ENCODE data around the gene EGFL8.

EGFL8 gene

DNA sequence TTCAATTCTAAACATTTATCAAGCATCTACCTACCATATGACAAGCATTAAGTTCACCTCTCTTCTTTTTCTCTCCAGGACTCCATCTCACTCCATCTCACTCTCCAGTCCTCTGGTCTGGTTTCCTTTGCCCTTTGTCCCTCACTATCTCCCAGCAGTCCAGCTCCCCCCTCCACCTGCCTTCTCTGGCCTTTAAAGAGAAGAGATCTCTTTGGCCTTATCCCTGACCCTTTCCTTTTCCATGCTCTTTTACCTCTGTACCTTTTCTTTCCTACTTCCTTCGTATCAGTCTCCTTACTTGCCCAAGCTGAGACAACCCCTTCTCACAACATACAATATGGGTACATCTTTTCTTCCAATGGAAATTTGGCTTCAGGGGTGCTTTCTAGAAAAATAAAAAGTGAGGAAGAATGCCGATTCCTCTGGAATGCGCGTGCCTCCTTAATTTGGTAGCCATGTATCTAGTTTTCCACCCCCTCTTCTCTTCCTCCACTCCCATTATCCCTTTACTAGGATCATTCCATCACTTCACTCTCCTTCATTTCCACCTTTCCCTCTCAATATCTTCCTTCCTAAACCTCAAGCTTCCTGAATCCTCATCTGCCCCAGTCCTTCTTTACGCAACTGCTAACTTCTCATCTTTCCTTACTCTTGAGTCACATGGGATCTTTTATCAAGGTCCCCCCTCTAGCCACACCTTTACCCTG lies 12.2 kb downstream of the EGFL8 start:
- TF ChIP-seq YY1 (IDR thresholded peaks at IDR 0.05; ENCODE audit: insufficient read depth, insufficient read length) (no peak), ZNF274 (IDR thresholded peaks at IDR 0.05; ENCODE audit: low read depth, low read length) (no peak), SUZ12 (IDR thresholded peaks at IDR 0.05; ENCODE audit: extremely low read depth, insufficient read depth, insufficient read length) (no peak)
- Histone ChIP-seq H3K4me3 (ENCODE audit: insufficient read length, low read depth) (peak overlapping the region; percentile 69), H3K4me1 (ENCODE audit: insufficient read depth, insufficient read length) (no peaks in the 10 kb centered on the region), H3K9ac (ENCODE audit: insufficient read length, low read depth) (peak overlapping the region; percentile 76), H3K36me3 (ENCODE audit: insufficient read depth, insufficient read length, low read length) (peaks cover 39% of the 10 kb centered on the region), H3K27me3 (ENCODE audit: insufficient read depth, insufficient read length) (no peaks in the 10 kb centered on the region), H3K9me3 (ENCODE audit: insufficient read depth, low read length) (no peaks in the 10 kb centered on the region)
- no peak for DNase-seq (ENCODE audit: low read depth, low spot score)

DNA sequence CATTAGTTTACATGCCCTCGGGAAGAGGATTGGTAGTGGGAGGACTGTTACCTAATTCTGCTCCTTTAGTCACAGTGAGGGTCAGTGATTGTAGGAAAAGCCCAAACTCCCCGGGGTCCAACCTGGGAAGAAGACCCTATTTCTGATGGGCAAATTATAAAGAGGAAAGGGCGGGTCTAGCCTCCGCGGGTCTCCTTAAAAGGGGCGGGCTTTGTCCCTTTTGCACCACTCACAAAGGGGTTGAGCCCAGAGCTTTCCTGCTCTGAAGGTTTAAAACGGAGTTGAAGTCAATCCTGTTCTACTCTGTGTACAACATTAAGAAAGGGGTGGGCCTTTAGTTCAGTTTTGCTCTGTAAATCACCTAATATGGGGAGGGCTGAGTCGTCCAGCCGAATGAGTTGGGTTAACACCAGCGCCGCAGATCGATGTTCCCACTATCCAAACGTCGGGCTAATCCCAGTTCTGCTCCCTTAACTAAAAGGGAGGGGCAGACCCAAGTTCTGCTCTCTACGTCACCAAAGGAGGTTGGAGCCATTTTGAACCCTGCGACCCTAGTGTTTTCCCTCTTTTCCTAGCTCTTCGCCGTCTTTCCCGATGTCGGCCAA lies 12.9 kb downstream of the EGFL8 start:
- Histone ChIP-seq H3K4me1 (ENCODE audit: insufficient read depth, insufficient read length) (no peaks in the 10 kb centered on the region), H3K9me3 (ENCODE audit: insufficient read depth, low read length) (no peaks in the 10 kb centered on the region), H3K27me3 (ENCODE audit: insufficient read depth, insufficient read length) (no peaks in the 10 kb centered on the region), H3K36me3 (ENCODE audit: insufficient read depth, insufficient read length, low read length) (peaks cover 41% of the 10 kb centered on the region), H3K4me3 (ENCODE audit: insufficient read length, low read depth) (peak overlapping the region; percentile 69), H3K9ac (ENCODE audit: insufficient read length, low read depth) (peak overlapping the region; percentile 76)
- TF ChIP-seq YY1 (IDR thresholded peaks at IDR 0.05; ENCODE audit: insufficient read depth, insufficient read length), result no peak
- no peak for TF ChIP-seq SUZ12 (IDR thresholded peaks at IDR 0.05; ENCODE audit: extremely low read depth, insufficient read depth, insufficient read length)
- TF ChIP-seq ZNF274 (IDR thresholded peaks at IDR 0.05; ENCODE audit: low read depth, low read length), result no peak
- DNase-seq (ENCODE audit: low read depth, low spot score), result no peak

DNA sequence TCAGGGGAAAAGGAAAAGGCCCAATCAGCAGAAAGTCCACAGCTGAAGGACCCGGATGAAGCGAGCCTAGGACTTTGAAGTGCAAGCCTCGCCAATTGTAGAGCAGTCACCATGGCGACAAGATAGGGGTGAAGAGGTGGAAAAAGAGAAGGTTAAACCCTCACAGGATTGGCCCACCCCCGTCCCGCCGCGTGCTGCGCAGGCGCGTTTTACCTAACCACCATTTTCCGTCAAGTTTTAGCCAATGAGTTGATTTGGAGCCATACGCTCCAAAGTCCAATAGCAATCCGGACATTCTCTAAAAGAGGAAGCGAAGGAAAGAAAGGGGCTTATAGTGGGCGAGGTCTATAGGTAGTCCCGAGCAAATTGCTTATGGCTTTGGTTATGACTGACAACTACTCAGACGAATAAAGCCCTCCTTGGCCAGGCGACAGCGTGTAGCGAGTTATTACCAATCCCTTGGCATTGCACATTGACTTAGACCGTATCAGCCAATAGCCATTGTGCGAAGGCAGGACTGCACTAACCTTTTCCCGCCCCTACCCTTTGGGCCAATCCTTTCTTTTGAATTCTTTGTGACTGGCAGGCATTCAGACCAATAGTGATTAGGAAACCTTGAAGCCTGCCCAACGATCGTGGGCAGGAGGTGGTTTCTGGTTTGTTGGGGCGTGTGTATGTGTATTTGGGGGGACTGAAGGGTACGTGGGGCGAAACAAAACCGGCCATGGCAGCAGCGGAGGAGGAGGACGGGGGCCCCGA lies 13.6 kb downstream of the EGFL8 start, which contains the start of gene RNF5:
Gene RNF5 (plus strand): TSS at position 618 of the 759 bp plus-strand sequence. CDS start 107 bp downstream, at position 725.
- Histone ChIP-seq H3K9ac (ENCODE audit: insufficient read length, low read depth) (peak within 1 kb of the TSS; percentile 80), H3K4me3 (ENCODE audit: insufficient read length, low read depth) (peak within 1 kb of the TSS; percentile 69), H3K27me3 (ENCODE audit: insufficient read depth, insufficient read length) (no peaks in the 10 kb centered on the region), H3K36me3 (ENCODE audit: insufficient read depth, insufficient read length, low read length) (peaks cover 42% of the 10 kb centered on the region), H3K4me1 (ENCODE audit: insufficient read depth, insufficient read length) (peaks cover 3% of the 10 kb centered on the region), H3K9me3 (ENCODE audit: insufficient read depth, low read length) (no peaks in the 10 kb centered on the region)
- no peak for TF ChIP-seq YY1 (IDR thresholded peaks at IDR 0.05; ENCODE audit: insufficient read depth, insufficient read length)
- no peak for TF ChIP-seq ZNF274 (IDR thresholded peaks at IDR 0.05; ENCODE audit: low read depth, low read length)
- TF ChIP-seq SUZ12 (IDR thresholded peaks at IDR 0.05; ENCODE audit: extremely low read depth, insufficient read depth, insufficient read length), result no peak
- peak; percentile 96 for DNase-seq (ENCODE audit: low read depth, low spot score)

DNA sequence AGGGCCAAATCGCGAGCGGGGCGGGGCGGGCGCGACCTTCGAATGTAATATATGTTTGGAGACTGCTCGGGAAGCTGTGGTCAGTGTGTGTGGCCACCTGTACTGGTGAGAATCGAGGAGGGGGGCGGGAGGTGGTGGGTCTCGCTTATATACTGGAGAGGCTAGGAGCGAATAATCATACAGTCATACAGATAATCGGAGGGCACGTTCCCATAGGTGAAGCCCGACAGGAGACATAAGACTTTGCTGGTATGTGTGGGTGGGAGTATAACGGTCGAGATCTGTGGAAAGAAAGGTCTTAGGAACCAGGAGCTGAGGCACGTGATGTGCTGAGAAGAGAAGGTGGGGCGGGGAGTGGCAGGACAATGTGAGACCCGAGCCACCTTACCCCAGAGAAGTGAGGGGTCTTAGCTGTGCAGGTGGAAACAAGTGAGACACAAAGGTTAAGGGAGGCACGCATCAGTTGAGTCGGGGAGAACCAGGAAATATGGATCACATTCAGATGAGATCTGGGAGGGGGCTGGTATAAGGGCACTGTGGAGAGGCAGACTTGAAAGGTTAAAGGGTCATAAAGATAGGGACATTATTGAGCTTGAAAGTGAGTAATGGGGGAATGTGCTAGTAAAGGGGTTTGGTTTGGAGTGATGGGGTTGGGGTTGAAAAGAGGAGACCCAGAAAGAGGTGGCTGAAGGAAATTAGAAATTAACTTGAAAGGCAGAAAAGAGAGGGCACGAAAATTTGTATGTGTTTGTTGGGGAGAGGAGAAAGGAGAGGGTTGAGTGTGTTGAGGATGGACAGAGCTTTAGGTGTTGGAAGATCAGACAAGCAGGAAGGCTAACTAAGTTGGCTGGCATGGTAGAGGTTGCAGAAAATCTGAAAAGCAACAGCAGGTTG lies 14.4 kb downstream of the EGFL8 start:
- Histone ChIP-seq H3K4me3 (ENCODE audit: insufficient read length, low read depth) (peak overlapping the region; percentile 69), H3K9ac (ENCODE audit: insufficient read length, low read depth) (peak overlapping the region; percentile 80), H3K36me3 (ENCODE audit: insufficient read depth, insufficient read length, low read length) (peaks cover 40% of the 10 kb centered on the region), H3K27me3 (ENCODE audit: insufficient read depth, insufficient read length) (no peaks in the 10 kb centered on the region), H3K9me3 (ENCODE audit: insufficient read depth, low read length) (no peaks in the 10 kb centered on the region), H3K4me1 (ENCODE audit: insufficient read depth, insufficient read length) (peaks cover 3% of the 10 kb centered on the region)
- TF ChIP-seq ZNF274 (IDR thresholded peaks at IDR 0.05; ENCODE audit: low read depth, low read length) (no peak), YY1 (IDR thresholded peaks at IDR 0.05; ENCODE audit: insufficient read depth, insufficient read length) (no peak), SUZ12 (IDR thresholded peaks at IDR 0.05; ENCODE audit: extremely low read depth, insufficient read depth, insufficient read length) (no peak)
- no peak for DNase-seq (ENCODE audit: low read depth, low spot score)

DNA sequence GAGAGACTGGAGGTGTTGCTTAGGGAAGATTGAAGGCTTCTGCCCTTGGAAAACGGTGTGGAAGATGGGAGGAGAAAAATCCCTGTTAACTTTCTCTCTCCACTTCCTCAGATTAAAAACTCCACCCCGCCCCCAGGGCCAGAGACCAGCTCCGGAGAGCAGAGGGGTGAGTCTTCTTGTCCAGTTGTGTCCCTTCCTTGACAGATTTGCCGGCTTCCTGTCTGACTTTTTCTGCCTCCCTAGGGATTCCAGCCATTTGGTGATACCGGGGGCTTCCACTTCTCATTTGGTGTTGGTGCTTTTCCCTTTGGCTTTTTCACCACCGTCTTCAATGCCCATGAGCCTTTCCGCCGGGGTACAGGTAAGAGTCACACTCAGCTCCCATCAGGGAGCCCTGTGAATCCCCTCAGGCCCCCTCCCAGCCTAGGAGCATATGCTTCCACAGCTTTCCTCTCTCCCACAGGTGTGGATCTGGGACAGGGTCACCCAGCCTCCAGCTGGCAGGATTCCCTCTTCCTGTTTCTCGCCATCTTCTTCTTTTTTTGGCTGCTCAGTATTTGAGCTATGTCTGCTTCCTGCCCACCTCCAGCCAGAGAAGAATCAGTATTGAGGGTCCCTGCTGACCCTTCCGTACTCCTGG lies 15.5 kb downstream of the EGFL8 start:
- no peak for TF ChIP-seq YY1 (IDR thresholded peaks at IDR 0.05; ENCODE audit: insufficient read depth, insufficient read length)
- TF ChIP-seq ZNF274 (IDR thresholded peaks at IDR 0.05; ENCODE audit: low read depth, low read length), result no peak
- no peak for TF ChIP-seq SUZ12 (IDR thresholded peaks at IDR 0.05; ENCODE audit: extremely low read depth, insufficient read depth, insufficient read length)
- peaks cover 5% of the 10 kb centered on the region for H3K4me1 ChIP-seq (ENCODE audit: insufficient read depth, insufficient read length)
- peaks cover 32% of the 10 kb centered on the region for H3K36me3 ChIP-seq (ENCODE audit: insufficient read depth, insufficient read length, low read length)
- H3K9me3 ChIP-seq (ENCODE audit: insufficient read depth, low read length), result no peaks in the 10 kb centered on the region
- no peak overlapping the region for H3K9ac ChIP-seq (ENCODE audit: insufficient read length, low read depth)
- H3K4me3 ChIP-seq (ENCODE audit: insufficient read length, low read depth), result no peak overlapping the region
- H3K27me3 ChIP-seq (ENCODE audit: insufficient read depth, insufficient read length), result no peaks in the 10 kb centered on the region
- DNase-seq (ENCODE audit: low read depth, low spot score), result no peak

DNA sequence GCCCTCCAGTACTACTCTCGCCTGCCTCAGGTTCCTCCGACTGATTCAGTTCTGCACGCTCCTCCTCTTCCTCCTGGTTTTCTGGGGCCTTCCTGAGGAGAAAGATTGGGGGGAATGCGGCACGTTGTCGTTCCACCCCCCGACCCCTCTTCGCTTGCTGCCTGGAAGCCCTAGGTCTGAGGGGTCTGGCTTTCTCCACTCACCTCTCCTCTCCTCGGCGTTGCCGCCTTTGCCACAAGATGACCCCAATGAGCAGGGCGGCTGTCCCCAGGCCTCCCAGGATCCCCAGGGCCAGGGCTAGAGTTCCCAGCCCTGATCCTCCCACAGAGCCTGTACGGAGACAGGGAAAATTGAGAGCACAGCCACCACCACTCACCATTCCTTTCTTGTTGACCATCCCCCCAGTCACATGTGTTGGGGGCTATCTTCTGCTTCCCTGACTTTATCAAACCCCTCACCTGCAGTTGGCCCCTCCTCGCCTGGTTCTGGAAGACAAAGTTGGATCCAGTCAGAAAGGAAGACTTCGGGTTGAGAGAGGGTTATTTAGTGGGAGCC lies 16.8 kb downstream of the EGFL8 start:
- Histone ChIP-seq H3K36me3 (ENCODE audit: insufficient read depth, insufficient read length, low read length) (peaks cover 35% of the 10 kb centered on the region), H3K4me3 (ENCODE audit: insufficient read length, low read depth) (no peak overlapping the region), H3K9ac (ENCODE audit: insufficient read length, low read depth) (no peak overlapping the region), H3K9me3 (ENCODE audit: insufficient read depth, low read length) (no peaks in the 10 kb centered on the region), H3K4me1 (ENCODE audit: insufficient read depth, insufficient read length) (peaks cover 5% of the 10 kb centered on the region), H3K27me3 (ENCODE audit: insufficient read depth, insufficient read length) (no peaks in the 10 kb centered on the region)
- DNase-seq (ENCODE audit: low read depth, low spot score), result no peak
- TF ChIP-seq YY1 (IDR thresholded peaks at IDR 0.05; ENCODE audit: insufficient read depth, insufficient read length) (no peak), SUZ12 (IDR thresholded peaks at IDR 0.05; ENCODE audit: extremely low read depth, insufficient read depth, insufficient read length) (no peak), ZNF274 (IDR thresholded peaks at IDR 0.05; ENCODE audit: low read depth, low read length) (no peak)

All from NT2/D1 (cell line).